Stimulated activated CD8-positive, alpha-beta memory T cell treated with anti-CD3 and anti-CD28 coated beads, Interleukin-7, amount 100 ng/mL, for 4 hours (primary cell): Measurements from ENCODE around the gene HIP1.
"Not testable (repeated sequence)": the region's sequence is repeated elsewhere in the genome, so short reads cannot be mapped to it uniquely, and the experiment has no call there.

Experiments
- DNase-seq, 2 donors: peaks; one replicate each; pipeline ENCODE4 v3.0.0-alpha.2; 2020; ENCODE audit warnings: low read depth in 2 of 2

HIP1 gene

DNA sequence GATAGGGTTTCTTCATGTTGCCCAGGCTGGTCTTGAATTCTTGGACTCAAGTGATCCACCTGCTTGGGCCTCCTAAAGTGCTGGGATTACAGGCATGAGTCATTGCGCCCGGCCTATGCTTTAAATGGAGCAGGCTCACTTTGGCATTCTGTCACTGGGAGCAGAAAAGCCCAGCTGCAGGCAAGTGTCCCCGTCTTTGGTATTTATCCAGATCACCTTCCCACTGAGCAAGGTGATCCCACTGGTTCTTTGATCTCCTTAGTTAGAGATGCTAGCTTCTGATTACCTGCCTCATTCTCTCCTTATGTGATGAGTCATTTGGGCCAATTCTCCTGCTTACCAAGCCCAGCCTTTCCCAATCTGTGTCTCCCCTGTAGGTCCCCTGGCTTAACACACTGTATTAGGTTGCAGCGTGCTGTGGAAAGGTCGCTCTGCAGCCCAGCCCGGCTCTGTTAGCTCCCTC, 207.4 kb downstream of the HIP1 start:
- no peak for DNase-seq

DNA sequence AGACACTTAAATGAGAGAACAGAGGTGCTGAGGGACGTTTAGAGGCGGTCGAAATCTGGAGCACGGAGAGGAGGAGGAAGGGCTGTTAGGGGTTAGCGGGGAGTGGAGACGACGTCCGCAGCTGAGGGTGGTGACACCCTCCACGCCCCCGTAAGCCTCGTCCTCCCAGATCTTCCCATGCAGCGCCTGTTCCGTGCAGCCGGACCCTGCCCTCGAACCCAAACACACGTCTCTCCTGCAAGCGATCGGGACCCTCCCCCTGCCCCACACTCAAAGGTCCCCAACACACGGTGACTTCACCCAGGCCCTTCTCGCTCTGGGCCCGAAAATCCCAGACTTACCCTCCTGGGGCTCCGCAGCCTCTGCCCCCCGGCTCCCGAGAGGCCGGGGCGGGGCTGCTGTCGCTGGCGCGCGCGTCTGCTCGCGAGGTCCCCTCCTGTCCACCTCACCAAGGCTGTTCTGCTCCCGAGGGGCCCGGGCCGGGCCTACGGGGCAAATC, 211.5 kb downstream of the HIP1 start:
- peak in 1 of 2 donors; percentile 0 for DNase-seq

DNA sequence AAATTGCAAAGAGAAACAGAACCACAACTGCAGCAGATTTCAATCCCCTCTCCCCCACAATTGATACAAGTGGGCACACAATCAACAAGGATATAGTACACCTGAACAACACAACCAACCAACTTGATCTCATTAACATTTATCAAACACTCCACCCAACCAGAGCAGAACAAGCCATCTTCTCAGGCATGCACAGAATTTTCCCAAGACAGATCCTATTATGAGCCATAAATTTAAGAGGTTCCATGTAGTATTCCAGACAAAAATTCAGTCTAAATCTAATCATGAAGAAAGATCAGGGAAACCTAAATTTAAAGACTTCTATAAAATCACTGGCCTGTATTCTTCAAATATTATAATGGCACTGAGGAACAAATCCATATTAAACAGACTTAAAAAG, 217.0 kb downstream of the HIP1 start:
- DNase-seq, result not testable (repeated sequence)

DNA sequence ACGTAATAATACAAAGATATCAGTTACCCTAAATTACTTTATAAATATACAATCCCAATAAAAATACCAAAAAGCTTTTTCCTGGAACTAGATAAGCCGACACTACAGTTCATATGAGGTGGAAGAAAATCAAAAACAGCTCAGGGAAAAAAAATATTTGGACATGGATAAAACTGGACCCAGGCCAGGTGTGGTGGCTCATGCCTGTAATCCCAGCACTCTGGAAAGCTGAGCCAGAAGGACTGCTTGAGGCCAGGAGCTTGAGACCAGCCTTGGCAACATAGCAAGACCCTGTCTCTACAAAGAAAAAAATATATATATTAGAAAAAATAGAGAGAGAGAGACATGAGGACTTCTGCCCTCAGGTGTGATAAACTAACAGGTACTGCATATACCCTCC, 219.9 kb downstream of the HIP1 start:
- not testable (repeated sequence) for DNase-seq

DNA sequence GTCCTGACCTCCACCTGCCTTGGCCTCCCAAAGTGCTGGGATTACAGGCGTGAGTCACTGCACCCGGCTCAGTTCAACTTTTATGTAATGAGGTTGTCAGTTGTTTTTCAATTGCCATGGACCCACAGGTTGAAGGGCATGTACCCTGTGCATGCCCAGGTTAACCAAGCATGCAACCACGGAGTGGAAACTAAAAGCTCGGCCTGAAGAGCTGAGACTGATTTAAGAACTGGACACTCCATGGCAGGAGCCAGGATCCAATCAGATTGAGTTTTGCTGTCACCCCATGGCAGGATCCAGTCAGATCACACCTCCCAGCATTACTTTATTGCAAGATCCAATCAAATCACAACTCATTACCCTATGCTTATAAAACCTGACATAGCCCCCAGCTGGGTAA, 229.7 kb downstream of the HIP1 start:
- not testable (repeated sequence) for DNase-seq

DNA sequence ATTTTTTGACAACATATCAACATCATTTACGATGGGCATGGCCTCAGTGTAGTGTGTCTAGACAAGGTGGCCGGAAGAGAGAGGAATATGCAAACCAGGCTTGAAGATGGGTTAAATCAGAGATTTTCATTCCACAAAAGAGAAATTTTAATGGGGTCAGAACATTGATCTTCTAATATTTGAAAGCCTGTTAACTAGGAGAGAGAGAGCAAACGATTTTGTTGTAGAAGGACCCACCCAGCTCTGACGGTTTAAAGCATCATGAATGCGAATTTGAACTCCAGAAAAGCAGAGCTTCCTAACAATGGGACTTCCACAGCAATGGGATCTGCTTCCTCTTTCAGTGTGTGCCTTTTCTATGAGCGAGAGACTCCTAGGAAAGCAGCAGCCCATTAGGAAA, 246.7 kb downstream of the HIP1 start, which contains the start of gene SPDYE5:
Gene SPDYE5, plus strand, starts transcription at position 301 of the 400 bp plus-strand sequence. CDS start 1,728 bp downstream, outside the sequence.
- not testable (repeated sequence) for DNase-seq

DNA sequence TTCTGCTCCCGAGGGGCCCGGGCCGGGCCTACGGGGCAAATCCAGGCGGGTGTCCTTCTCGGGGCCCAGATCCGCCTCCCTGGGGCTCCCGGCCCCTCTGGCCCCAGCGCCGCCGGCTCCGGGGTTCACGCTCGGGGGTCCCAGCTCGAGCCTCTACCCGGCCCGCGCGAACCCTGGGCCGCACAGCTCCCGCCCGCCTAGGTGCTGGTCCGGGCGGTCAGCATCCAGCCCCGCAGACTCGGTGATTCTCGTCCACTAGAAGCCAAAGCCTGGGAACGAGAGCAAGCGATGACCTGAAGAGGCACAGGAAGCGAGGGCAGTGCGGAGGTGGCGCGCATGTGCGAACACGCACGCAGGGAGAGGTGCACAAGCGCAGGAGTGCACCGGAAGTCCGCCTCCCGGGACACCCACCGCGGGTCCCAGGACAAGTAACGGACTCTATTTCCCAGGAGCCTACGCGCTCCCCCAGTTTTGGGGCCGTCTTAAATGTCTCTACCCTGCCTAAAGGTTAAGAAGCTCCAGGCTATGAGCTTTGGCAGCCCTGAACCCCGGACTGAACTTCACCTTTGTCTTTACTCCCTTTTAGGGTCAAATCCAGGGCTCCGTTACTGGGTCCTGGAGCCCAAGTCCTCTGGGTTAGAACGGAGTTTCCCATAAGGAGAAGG, 252.6 kb downstream of the HIP1 start, which contains the start of gene POM121C:
Gene POM121C, minus strand, starts transcription at position 321 of the 665 bp plus-strand sequence. CDS start 44,803 bp downstream, outside the sequence.
- DNase-seq, result peak; percentile 78 to 85

DNA sequence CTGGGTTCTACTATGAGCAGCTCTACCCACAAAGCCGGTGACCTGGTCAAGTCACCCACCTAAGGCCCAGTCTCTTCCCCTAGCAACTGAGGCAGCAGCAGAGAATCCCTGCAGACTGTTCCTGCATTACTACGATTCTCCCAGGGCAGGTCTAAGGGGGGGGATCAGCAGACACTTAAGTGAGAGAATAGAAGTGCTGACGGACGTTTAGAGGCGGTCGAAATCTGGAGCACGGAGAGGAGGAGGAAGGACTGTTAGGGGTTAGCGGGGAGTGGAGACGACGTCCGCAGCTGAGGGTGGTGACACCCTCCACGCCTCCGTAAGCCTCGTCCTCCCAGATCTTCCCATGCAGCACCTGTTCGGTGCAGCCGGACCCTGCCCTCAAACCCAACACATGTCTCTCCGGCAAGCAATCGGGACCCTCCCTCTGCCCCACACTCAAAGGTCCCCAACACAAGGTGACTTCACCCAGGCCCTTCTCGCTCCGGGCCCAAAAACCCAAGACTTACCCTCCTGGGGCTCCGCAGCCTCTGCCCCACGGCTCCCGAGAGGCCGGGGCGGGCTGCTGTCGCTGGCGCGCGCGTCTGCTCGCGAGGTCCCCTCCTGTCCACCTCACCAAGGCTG, 253.3 kb downstream of the HIP1 start:
- not testable (repeated sequence) for DNase-seq
